ENCODE measurements around the gene MOAP1. TPM values are rescaled to one million over a fixed set of nuclear protein-coding genes. Genes with fewer than 3 reads are reported as not detected.
A peak's percentile ranks its signal among the peaks of the same experiment; 100 is the strongest.
"Not testable (repeated sequence)": the region's sequence is repeated elsewhere in the genome, so short reads cannot be mapped to it uniquely, and the experiment has no call there.

MOAP1 gene
- total RNA-seq, 4 donors from 2014 or later: 14.6 to 37.1 (median 20.4) TPM

DNA sequence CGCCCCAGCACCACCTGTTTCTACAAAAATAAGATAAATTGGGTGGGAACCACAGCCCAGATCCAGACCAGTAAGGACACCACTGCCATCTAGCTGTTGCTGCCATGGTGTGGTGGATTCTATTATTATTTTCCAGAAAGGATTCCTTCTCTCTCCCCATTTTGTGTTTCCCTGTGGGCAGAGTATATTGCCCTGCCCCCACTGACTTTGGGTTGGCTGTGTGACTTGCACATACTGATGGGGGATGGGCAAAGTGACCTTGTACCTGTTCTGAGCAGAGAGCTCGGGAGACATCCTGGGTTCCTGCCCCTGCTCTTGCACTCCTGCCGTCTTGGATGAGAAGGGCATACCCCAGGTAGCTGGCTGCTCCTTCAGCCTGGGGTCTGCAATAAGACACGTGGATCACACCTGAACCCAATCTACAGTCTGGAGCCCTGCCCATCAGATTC is 24.3 kb downstream of the MOAP1 start:
- no peaks in the 10 kb centered on the region for H3K36me3 ChIP-seq
- no peak overlapping the region for H3K4me3 ChIP-seq
- H3K9me3 ChIP-seq: no peaks in the 10 kb centered on the region
- H3K4me1 ChIP-seq: no peaks in the 10 kb centered on the region
- no peak overlapping the region for H3K27ac ChIP-seq
- no peaks in the 10 kb centered on the region for H3K27me3 ChIP-seq
- TF ChIP-seq CTCF (IDR thresholded peaks at IDR 0.05) (peak in 1 of 4 experiments; percentile 8), POLR2A (IDR thresholded peaks at IDR 0.05) (no peak)
- intact Hi-C loops (cut with DNase I; ENCODE audit: low total_unique reads): no loop called here
- DNase-seq: no peak

GRCh38 chr14:93159625-93160352 is 24.9 kb downstream of the MOAP1 start:
- DNase-seq; intact Hi-C loops (cut with DNase I; ENCODE audit: low total_unique reads); H3K36me3 ChIP-seq: not testable (repeated sequence)

DNA sequence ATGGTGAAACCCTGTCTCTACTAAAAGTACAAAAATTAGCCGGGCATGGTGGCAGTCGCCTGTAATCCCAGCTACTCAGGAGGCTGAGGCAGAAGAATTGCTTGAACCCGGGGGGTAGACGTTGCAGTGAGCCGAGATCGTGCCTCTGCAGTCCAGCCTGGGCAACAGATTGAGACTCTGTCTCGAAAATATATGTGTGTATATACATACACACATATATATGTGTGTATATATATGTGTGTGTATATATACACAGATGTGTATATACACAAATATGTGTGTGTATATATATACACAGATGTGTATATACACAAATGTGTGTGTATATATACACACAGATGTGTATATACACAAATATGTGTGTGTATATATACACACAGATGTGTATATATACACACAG is 26.3 kb downstream of the MOAP1 start:
- H3K4me3 ChIP-seq; H3K27ac ChIP-seq; intact Hi-C loops (cut with DNase I; ENCODE audit: low total_unique reads); DNase-seq; H3K27me3 ChIP-seq; H3K36me3 ChIP-seq; H3K4me1 ChIP-seq; H3K9me3 ChIP-seq: not testable (repeated sequence)

More at GRCh38 chr14:93159625-93160352, 24.9 kb downstream of the MOAP1 start:
- H3K4me1 ChIP-seq, H3K27ac ChIP-seq, H3K4me3 ChIP-seq, H3K27me3 ChIP-seq, H3K9me3 ChIP-seq: not testable (repeated sequence)

DNA sequence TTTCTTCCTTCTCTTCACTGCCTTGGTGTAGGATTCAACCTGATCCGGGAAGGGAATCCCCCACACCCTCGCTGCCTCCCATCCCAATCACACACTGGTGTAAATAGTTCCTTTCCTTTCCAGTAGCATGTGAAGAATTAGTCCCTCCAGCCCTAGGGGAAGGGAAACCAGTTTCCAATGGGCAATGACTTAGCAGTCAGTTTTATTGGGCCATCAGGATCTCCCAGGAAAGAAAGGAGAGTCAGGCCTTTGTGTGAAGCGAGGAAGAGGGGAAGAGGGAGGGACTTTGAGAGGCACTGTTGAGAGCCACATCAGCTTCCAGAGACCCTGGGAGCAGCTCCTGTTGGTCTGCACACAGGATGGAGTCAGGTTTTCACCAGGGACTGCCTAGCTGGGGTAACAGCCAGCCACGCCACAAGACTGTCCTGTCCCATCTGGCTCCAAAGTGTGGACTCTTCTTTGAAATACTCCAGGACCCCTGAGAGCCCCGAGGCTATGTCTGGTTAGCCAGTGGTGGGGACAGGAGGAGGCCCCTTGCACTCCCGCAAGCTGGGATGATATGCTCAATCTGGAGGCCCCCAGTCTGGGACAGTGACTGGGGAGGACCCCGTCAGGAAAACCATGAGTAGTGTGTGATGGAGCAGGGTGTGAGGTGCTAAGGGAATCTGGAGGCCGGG is 27.9 kb downstream of the MOAP1 start:
- Histone ChIP-seq H3K4me3 (no peak overlapping the region), H3K36me3 (no peaks in the 10 kb centered on the region), H3K27ac (no peak overlapping the region), H3K27me3 (no peaks in the 10 kb centered on the region), H3K9me3 (no peaks in the 10 kb centered on the region), H3K4me1 (no peaks in the 10 kb centered on the region)
- intact Hi-C loops (cut with DNase I; ENCODE audit: low total_unique reads): no loop called here
- no peak for DNase-seq
- no peak for TF ChIP-seq POLR2A (IDR thresholded peaks at IDR 0.05)
- no peak for TF ChIP-seq CTCF (IDR thresholded peaks at IDR 0.05)

- H3K27me3 ChIP-seq: no peaks in the 10 kb centered on the region
- no peak for TF ChIP-seq CTCF (IDR thresholded peaks at IDR 0.05)
- no peak for TF ChIP-seq POLR2A (IDR thresholded peaks at IDR 0.05)
- H3K4me3 ChIP-seq: no peak overlapping the region
- no peaks in the 10 kb centered on the region for H3K36me3 ChIP-seq
- H3K27ac ChIP-seq: no peak overlapping the region
- DNase-seq: no peak
- intact Hi-C loops (cut with DNase I; ENCODE audit: low total_unique reads): no loop called here
- H3K4me1 ChIP-seq: no peaks in the 10 kb centered on the region
- no peaks in the 10 kb centered on the region for H3K9me3 ChIP-seq
Observed at GRCh38 chr14:93155667-93156066, 29.0 kb downstream of the MOAP1 start.

DNA sequence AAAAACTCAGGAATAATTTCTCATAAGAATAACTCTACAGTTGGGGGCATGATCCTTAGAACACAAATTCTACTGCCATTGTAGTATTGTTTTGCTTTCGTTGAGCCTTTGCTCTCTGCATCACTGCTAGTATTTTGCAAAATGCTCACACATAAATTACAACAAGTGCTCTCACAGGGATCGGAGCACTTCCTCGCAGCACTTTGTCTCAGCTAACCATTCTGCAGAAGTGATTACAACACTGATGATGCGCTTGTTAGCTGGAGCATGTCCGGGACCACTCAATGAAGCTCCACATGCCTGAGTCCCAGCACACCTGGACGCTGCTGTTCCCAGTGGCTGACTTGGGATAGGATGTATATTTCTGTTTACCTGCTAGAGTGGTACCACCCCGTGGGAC is 31.6 kb downstream of the MOAP1 start:
- no peaks in the 10 kb centered on the region for H3K27me3 ChIP-seq
- H3K9me3 ChIP-seq: no peaks in the 10 kb centered on the region
- no peak for TF ChIP-seq POLR2A (IDR thresholded peaks at IDR 0.05)
- no peak for TF ChIP-seq CTCF (IDR thresholded peaks at IDR 0.05)
- no peak overlapping the region for H3K27ac ChIP-seq
- H3K4me1 ChIP-seq: no peaks in the 10 kb centered on the region
- no peak overlapping the region for H3K4me3 ChIP-seq
- no peaks in the 10 kb centered on the region for H3K36me3 ChIP-seq
- no peak for DNase-seq
- intact Hi-C loops (cut with DNase I; ENCODE audit: low total_unique reads): no loop called here
